ENCODE measurements around the gene AKTIP.
A peak's percentile ranks its signal among the peaks of the same experiment; 100 is the strongest.

The AKTIP gene

GRCh38 chr16:53503991-53504663 lies 1.1 kb upstream of the AKTIP start:
- Histone ChIP-seq H3K27me3 (ENCODE audit: insufficient read depth, poor library complexity, severe bottlenecking) (no peaks in the 10 kb centered on the region), H3K36me3 (ENCODE audit: low read depth) (no peaks in the 10 kb centered on the region), H3K4me1 (ENCODE audit: insufficient read depth, poor library complexity, severe bottlenecking) (peaks cover 18% of the 10 kb centered on the region), H3K4me3 (ENCODE audit: severe bottlenecking) (peak overlapping the region; percentile 66), H3K9me3 (ENCODE audit: severe bottlenecking) (no peaks in the 10 kb centered on the region), H3K27ac (ENCODE audit: poor library complexity, severe bottlenecking) (peak overlapping the region; percentile 38)
- ATAC-seq (ENCODE audit: low read depth) (no peak), DNase-seq (ENCODE audit: low spot score) (no peak)
- TF ChIP-seq, protein P1, sequence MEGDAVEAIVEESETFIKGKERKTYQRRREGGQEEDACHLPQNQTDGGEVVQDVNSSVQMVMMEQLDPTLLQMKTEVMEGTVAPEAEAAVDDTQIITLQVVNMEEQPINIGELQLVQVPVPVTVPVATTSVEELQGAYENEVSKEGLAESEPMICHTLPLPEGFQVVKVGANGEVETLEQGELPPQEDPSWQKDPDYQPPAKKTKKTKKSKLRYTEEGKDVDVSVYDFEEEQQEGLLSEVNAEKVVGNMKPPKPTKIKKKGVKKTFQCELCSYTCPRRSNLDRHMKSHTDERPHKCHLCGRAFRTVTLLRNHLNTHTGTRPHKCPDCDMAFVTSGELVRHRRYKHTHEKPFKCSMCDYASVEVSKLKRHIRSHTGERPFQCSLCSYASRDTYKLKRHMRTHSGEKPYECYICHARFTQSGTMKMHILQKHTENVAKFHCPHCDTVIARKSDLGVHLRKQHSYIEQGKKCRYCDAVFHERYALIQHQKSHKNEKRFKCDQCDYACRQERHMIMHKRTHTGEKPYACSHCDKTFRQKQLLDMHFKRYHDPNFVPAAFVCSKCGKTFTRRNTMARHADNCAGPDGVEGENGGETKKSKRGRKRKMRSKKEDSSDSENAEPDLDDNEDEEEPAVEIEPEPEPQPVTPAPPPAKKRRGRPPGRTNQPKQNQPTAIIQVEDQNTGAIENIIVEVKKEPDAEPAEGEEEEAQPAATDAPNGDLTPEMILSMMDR (IDR thresholded peaks at IDR 0.05; ENCODE audit: poor library complexity, severe bottlenecking), result peak; percentile 6

DNA sequence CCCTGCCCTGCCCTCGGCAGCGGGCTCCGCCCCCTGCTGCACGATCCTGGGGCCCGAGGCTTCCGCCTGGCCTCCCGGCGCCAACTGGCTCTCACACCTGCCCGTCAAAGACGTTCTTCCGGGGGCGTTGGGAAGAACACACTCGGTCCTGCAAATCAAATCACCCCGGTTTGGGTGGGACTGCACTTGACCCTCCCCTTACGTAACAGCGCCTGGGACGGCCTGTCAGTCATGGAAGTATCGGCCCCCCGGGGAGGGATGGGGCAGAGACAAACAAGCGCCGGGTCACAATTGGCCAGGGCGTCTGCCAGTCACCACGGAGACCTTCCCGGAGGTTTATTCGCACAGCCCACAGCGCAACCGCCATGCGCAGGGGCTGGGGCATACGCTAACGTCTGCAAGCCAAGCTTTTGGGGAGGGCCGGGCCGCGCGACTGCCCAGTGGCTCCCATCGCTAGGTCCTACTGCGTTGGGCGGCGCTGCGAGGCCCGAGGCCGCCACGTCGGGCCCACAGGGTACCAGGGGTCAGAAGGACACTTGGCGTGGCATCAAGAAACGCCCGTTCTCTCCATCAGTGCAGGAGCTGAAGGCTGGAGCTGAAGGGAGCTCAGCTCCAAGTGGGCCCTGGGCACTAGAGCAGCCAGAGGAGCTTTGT lies 388 bp upstream of the AKTIP start:
- Histone ChIP-seq H3K27me3 (ENCODE audit: insufficient read depth, poor library complexity, severe bottlenecking) (no peaks in the 10 kb centered on the region), H3K4me3 (ENCODE audit: severe bottlenecking) (peak overlapping the region; percentile 89), H3K9me3 (ENCODE audit: severe bottlenecking) (no peaks in the 10 kb centered on the region), H3K27ac (ENCODE audit: poor library complexity, severe bottlenecking) (peak overlapping the region; percentile 38), H3K36me3 (ENCODE audit: low read depth) (peaks cover 2% of the 10 kb centered on the region), H3K4me1 (ENCODE audit: insufficient read depth, poor library complexity, severe bottlenecking) (peaks cover 18% of the 10 kb centered on the region)
- peak; percentile 93 for ATAC-seq (ENCODE audit: low read depth)
- TF ChIP-seq, protein P1 (IDR thresholded peaks at IDR 0.05; ENCODE audit: poor library complexity, severe bottlenecking), result no peak
- DNase-seq (ENCODE audit: low spot score), result peak; percentile 100

DNA sequence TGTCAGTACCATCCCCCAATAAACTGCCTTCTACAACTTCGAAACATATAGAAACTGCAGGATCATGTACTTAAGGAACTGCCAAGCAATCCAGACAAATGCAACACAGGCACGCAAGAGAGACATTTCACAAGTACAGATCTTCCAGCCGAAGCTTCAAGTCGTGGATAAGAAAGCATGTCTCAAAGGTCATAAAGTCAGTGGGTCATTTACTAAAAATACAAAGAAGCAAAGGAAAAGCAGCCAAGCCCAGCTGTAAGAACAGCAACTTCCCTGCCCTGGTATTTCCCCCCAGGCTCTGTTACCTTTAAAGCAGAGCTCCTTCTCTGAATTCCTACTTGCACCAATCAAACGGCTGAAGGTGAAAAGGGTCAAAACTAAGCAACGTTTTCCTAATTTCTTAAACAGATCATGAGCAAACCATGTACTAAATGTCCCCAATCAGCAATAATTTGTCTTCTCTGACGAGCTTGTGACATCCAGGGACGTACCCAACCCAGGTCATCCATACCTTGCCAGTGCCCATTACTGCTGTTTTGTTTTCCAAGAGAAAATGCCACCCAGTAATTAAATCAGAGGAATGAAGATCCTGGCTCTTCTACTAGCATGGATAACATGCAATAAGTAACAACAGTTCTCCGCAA lies 1.7 kb downstream of the AKTIP start:
- Histone ChIP-seq H3K9me3 (ENCODE audit: severe bottlenecking) (no peaks in the 10 kb centered on the region), H3K36me3 (ENCODE audit: low read depth) (peaks cover 8% of the 10 kb centered on the region), H3K27ac (ENCODE audit: poor library complexity, severe bottlenecking) (no peak overlapping the region), H3K4me3 (ENCODE audit: severe bottlenecking) (no peak overlapping the region), H3K4me1 (ENCODE audit: insufficient read depth, poor library complexity, severe bottlenecking) (peaks cover 18% of the 10 kb centered on the region), H3K27me3 (ENCODE audit: insufficient read depth, poor library complexity, severe bottlenecking) (no peaks in the 10 kb centered on the region)
- DNase-seq (ENCODE audit: low spot score) (no peak), ATAC-seq (ENCODE audit: low read depth) (no peak)
- TF ChIP-seq, protein P1 (IDR thresholded peaks at IDR 0.05; ENCODE audit: poor library complexity, severe bottlenecking), result no peak

- H3K27me3 ChIP-seq (ENCODE audit: insufficient read depth, poor library complexity, severe bottlenecking), result no peaks in the 10 kb centered on the region
- H3K4me3 ChIP-seq (ENCODE audit: severe bottlenecking), result no peak overlapping the region
- no peak overlapping the region for H3K27ac ChIP-seq (ENCODE audit: poor library complexity, severe bottlenecking)
- peaks cover 31% of the 10 kb centered on the region for H3K36me3 ChIP-seq (ENCODE audit: low read depth)
- TF ChIP-seq, protein P1 (IDR thresholded peaks at IDR 0.05; ENCODE audit: poor library complexity, severe bottlenecking), result no peak
- DNase-seq (ENCODE audit: low spot score), result no peak
- H3K9me3 ChIP-seq (ENCODE audit: severe bottlenecking), result no peaks in the 10 kb centered on the region
- H3K4me1 ChIP-seq (ENCODE audit: insufficient read depth, poor library complexity, severe bottlenecking), result peaks cover 12% of the 10 kb centered on the region
- ATAC-seq (ENCODE audit: low read depth), result no peak
Observed at GRCh38 chr16:53498984-53499383, 4.0 kb downstream of the AKTIP start.
